Uterus (tissue), 2 donors: Measurements from ENCODE around the gene CREB3L2.

Experiments used
- CTCF ChIP-seq, 4 experiments: fragments of 200-600 bp in 2 of 4; fragments of 450-650 bp in 2 of 4; sonication (generic) in 2 of 4; IDR thresholded peaks; one replicate each; pipeline ENCODE4 v1.5.1; 2016 to 2019; ENCODE audit warnings: antibody characterized with exemption in 4 of 4, mild to moderate bottlenecking in 2 of 4, moderate library complexity in 1 of 4
- POLR2A ChIP-seq, 2 donors: fragments of 450-650 bp; IDR thresholded peaks; one replicate each; pipeline ENCODE4 v1.6.1; 2016; ENCODE audit warnings: antibody characterized with exemption in 2 of 2, mild to moderate bottlenecking in 1 of 2, moderate library complexity in 1 of 2

GRCh38 chr7:137985897-137986251 lies 16.0 kb downstream of the CREB3L2 start:
- TF ChIP-seq CTCF (IDR thresholded peaks at IDR 0.05): no peak
- TF ChIP-seq POLR2A (IDR thresholded peaks at IDR 0.05): no peak
